GM12875 (cell line): ENCODE results near the gene SBSN.
A peak's percentile ranks its signal among the peaks of the same experiment; 100 is the strongest.

Source experiments
- H3K4me3 ChIP-seq: one replicate; pipeline ENCODE4 v1.5.1; 2011; ENCODE audit warnings: low read depth, low read length, control low read depth
- CTCF ChIP-seq: IDR thresholded peaks from 2 replicates; pipeline ENCODE4 v1.5.1; 2011; ENCODE audit warnings: low read depth, mild to moderate bottlenecking, control low read depth, inconsistent platforms, low read length, moderate library complexity, borderline replicate concordance; ENCODE audit not compliant: insufficient read depth

The SBSN gene

DNA sequence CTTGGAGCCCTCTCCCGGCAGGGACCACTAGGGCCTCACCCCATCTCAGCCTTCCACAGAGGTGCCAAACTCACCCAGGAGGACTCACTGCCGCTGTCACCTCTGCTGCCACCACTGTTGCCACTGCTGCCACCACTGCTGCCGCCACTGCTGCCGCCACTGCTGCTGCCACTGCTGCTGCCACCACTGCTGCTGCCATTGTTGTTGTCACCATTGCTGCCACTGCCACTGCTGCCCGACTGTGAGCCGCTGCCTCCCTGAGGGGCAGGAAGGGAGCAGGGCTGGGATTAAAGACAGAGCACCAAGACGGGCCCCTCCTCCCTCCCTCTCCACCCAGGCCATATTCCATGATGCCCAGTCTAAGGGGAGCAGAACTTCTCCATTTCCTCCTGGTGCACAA is 16.8 kb downstream of the SBSN start:
- no peak overlapping the region for H3K4me3 ChIP-seq
- no peak for TF ChIP-seq CTCF

- TF ChIP-seq CTCF: no peak
- no peak overlapping the region for H3K4me3 ChIP-seq
Observed at GRCh38 chr19:35510626-35510964, 17.5 kb downstream of the SBSN start.

GRCh38 chr19:35509861-35510625 is 18.1 kb downstream of the SBSN start:
- peak overlapping the region; percentile 46 for H3K4me3 ChIP-seq

GRCh38 chr19:35509018-35509652 is 19.0 kb downstream of the SBSN start:
- peak overlapping the region; percentile 46 for H3K4me3 ChIP-seq
- TF ChIP-seq CTCF: no peak

More at GRCh38 chr19:35509861-35510625, 18.1 kb downstream of the SBSN start:
- TF ChIP-seq CTCF: peak; percentile 96

DNA sequence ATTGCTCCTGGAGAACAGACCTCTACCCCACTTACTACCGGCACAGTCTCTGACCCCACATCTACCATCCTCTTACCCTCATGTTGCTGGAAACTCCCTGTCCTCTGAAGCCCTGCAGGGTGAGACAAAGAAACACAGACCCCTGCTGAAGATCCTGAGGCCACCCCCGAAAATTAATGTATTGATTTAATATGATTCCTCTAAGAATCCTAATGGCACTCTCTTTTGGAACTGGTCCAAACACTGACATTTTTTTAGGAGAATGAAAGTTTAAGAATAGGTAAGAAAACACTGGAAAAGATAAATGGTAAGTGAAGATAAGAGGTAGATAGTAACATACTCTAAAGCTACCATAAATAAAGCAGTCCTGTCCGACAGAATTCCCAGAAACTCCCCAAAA is 20.0 kb downstream of the SBSN start:
- no peak for TF ChIP-seq CTCF
- H3K4me3 ChIP-seq: no peak overlapping the region

DNA sequence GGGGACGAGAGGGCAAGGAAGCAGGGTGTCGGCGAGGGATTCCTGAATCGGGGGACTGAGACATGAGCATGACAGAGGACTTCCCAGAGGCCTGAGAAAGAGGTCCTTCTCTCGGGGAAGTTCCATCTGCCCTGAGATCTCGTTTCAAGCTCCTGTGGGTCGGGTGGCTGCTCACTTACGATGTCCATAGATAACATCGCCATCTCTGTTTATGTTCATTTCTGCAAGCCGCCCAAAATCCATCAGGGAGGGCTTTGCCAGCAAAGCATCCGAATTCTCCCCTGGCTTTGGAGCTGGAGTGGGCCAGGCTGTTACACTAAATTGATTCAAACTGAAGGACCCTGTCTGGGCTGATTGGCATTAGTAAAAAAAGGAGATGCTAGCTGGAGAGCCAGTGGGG is 20.6 kb downstream of the SBSN start:
- no peak overlapping the region for H3K4me3 ChIP-seq
- no peak for TF ChIP-seq CTCF

- no peak for TF ChIP-seq CTCF
- no peak overlapping the region for H3K4me3 ChIP-seq
Observed at GRCh38 chr19:35506011-35506410, 22.1 kb downstream of the SBSN start.
